Ramos (cell line): ENCODE measurements around the gene MAGED4B.
"Not testable (repeated sequence)": the region's sequence is repeated elsewhere in the genome, so short reads cannot be mapped to it uniquely, and the experiment has no call there.

ENCODE experiments used
- in situ Hi-C: fragments of 300-500 bp; cut with MboI; formaldehyde crosslinking; loops from one replicate; pipeline ENCODE4 v1.14.3; 2022; ENCODE audit warnings: low sequenced_read_pairs; ENCODE audit not compliant: unreplicated experiment

The MAGED4B gene, protein sequence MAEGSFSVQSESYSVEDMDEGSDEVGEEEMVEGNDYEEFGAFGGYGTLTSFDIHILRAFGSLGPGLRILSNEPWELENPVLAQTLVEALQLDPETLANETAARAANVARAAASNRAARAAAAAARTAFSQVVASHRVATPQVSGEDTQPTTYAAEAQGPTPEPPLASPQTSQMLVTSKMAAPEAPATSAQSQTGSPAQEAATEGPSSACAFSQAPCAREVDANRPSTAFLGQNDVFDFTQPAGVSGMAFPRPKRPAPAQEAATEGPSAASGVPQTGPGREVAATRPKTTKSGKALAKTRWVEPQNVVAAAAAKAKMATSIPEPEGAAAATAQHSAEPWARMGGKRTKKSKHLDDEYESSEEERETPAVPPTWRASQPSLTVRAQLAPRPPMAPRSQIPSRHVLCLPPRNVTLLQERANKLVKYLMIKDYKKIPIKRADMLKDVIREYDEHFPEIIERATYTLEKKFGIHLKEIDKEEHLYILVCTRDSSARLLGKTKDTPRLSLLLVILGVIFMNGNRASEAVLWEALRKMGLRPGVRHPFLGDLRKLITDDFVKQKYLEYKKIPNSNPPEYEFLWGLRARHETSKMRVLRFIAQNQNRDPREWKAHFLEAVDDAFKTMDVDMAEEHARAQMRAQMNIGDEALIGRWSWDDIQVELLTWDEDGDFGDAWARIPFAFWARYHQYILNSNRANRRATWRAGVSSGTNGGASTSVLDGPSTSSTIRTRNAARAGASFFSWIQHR

DNA sequence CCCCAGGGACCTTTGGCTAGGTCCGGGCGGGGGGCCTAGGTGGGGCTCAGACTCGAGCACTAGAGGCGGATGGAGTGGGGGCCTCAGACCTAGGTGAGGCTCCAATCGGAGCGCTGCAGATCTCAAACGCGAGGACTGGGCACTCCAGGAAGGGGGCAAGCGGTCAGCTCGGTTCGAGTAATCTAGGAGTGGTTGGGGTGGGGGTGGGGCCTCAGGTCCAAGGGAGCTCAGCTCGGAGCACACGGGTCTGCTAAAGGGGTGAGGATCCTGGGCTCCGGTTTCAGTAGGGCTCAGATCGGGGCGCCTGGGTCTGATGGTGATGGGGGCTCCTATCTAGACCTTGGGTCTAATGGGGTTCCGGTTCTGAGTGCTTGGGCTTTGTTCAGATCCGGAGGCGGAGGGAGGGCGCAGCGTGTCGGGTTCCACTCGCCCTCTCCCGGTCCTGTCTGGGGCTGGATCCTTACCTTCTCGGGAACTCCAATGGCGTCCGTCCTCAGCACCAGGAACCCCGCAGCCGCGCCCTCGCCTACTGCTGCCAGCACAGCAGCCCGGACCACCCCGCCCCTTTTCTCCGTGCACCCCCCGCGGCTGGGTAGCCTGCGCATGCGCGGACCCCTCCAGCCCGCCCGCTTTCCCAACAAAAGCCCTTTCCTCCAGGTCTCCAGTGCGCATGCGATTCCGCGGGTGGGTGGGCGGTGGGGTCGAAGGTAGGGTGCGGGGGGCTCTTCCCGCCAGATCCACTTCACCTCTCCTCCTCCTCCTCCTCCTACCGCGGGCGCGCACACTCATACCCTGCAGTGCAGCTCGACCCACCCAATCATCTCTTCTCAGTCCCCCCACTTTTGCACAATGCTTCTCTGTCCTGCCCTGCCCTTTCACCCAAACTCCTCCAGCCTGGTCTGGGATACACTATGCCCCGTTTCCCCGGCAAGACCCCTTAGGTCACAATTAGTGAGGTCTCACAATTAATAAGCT is at the start of gene MAGED4B:
MAGED4B (minus strand) TSS at position 518 of the 975 bp plus-strand sequence. CDS start 1,011 bp downstream, outside the sequence.
- in situ Hi-C loops = not testable (repeated sequence)

DNA sequence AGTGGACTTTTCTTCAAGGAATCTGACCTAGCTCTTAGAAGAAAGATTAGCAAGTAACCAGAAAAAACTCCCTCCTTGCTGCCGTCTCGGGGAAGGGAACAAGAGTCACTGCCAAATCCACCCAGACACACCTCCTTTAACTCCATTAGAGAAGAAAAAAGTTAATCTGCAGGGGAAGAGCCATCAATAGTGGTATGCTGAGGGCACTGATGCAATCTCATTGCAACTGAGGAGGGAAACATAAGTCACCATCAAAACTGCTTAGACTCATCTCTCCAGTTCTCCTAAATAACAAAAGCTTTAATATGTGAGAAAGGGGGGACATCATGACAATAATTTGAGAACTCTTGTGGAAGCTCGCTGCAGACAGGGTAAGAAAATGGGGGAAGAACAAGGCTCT is 49.3 kb upstream of the MAGED4B start:
- in situ Hi-C loops = no loop called here

DNA sequence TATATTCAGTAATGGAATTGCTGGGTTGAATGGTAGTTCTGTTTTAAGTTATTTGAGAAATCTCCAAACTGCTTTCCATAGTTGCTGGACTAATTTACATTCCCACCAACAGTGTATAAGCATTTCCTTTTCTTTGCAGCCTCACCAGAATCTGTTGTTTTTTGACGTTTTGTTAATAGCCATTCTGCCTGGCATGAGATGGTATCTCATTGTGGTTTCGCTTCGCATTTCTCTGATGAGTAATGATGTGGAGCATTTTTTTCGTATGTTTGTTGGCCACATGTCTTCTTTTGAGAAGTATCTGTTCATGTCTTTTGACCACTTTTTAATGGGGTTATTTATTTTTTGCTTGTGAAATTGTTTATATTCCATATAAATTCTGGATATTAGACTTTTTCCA is 13.6 kb upstream of the MAGED4B start:
- in situ Hi-C loops = no loop called here

DNA sequence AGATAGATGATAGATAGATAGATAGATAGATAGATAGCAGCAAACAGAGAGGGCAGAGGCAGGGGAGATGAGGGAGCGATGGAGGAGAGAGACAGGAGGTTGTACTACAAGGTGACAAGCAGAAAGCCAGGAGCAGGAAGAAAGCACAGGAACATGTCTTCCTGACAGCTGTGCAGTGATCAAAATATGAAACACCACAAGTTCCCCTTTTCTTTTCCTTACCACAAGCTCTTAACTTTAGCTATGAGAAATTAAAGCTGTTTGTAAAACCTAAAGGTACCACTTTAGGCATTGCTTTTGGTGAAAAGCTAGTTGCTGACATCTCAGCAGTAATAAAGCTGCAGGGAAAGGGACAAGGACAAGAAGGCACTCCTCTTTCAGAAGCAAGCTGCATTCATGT is 9.1 kb upstream of the MAGED4B start:
- in situ Hi-C loops = no loop called here

DNA sequence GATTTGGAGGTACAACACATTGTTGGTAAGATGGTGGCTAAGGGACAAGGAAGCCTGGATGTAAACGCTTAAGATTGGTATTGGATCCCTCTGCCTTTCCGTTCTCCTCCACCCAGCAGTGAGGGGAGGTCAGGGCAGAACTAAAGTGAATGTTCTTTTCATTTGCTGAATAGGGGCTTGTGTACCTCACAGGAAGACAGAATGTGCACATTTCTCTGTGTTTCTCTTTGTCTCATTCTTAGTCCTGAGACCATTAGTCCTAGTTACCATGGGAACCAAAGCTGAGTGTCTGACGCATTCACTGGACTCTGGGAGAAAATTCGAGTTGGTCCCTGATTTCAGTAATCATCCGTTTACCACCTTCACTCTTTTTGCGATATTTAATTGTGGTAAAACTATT is 26.7 kb downstream of the MAGED4B start:
- in situ Hi-C loops = not testable (repeated sequence)

DNA sequence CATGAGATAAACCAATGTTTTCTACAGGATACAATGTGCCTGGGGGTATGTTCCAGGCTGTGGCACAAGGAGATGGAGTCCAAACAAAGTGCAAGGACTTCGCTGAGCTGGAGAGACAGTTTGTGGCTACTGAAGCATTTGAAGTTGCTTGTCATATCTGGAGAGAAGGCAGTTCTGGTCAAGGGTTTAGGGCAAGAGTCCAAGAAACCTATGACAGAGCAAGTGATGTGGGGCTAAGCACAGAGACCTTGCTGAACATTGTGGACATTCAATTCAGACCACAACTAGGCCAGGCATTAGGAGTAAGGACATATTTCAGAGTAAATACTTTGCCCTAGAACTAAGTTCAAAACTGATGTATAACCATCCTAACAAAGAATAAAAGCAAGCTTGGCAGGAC is 34.8 kb downstream of the MAGED4B start:
- in situ Hi-C loops = no loop called here

DNA sequence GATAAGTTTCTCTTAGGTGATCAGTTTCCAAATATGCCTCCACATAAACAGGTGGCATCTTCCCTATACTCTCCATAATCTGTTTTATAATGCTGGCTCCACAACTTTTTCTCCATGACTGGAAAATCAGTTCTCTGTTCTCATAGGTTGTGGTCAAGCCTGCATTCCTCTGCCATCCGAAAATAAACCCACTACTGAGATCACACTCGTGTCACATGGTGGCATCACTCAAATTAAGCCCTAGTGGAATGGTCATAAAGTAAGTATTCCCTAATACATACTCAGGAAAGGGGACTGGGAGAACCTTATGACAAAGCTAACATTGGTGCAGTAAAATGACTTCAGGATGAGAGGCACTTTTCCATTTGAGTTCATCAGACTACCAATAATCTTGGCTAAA is 37.6 kb downstream of the MAGED4B start:
- in situ Hi-C loops = no loop called here

DNA sequence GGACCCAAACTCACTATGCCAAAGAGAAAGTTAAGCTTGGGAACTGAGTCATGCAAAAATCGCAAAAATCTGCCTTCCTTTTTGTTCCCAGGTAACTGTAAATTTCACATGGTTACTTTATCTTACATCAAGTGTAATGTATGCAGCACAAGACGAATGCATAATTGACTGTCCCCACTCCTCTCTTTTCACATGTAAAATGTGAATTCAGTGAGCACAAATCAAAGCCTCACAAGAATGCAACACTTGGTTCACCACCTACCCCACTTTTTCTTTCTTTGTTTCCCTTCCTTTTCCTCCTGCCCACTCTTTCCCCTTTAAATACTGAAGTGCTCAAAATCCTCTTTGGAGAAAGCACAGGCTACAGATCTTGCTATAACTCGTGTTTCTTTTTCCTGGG is 53.2 kb downstream of the MAGED4B start:
- in situ Hi-C loops = no loop called here
